ENCODE measurements around the gene ZNF808.
A peak's percentile ranks its signal among the peaks of the same experiment; 100 is the strongest.
"Not testable (repeated sequence)": the region's sequence is repeated elsewhere in the genome, so short reads cannot be mapped to it uniquely, and the experiment has no call there.

The ZNF808 gene

DNA sequence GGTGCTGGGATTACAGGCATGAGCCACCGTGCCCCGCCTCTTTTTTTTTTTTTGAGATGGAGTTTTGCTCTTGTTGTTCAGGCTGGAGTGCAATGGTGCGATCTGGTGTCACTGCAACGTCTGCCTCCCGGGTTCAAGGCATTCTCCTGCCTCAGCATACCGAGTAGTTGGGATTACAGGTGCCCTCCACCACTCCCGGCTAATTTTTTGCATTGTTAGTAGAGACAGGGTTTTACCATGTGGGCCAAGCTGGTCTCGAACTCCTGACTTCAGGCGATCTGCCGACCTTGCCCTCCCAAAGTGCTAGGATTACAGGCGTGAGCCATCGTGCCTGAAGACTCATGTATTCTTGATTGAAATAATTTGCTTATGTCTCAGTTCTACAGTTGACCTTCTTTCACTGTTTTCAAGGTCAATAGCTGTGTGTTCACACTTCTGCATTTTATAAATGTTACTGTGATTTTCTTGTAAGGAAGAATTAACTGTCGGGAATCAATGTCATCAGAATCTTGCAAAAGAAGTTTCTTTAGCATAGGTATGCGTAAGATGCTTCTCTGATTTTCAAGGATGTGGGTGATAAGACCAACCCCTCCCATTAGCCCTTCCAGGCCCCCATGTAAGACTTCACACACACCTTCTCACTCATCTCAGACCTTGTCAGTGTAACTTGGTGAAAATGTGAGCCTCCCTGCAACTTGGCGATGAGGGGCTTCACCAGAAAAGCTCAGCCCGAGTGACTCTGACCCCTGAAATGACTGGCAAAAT, 29.9 kb downstream of the ZNF808 start:
- no peak for TF ChIP-seq SUZ12 (IDR thresholded peaks at IDR 0.05)
- TF ChIP-seq, protein P1, sequence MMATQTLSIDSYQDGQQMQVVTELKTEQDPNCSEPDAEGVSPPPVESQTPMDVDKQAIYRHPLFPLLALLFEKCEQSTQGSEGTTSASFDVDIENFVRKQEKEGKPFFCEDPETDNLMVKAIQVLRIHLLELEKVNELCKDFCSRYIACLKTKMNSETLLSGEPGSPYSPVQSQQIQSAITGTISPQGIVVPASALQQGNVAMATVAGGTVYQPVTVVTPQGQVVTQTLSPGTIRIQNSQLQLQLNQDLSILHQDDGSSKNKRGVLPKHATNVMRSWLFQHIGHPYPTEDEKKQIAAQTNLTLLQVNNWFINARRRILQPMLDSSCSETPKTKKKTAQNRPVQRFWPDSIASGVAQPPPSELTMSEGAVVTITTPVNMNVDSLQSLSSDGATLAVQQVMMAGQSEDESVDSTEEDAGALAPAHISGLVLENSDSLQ (IDR thresholded peaks at IDR 0.05) = no peak
- TF ChIP-seq BHLHE40 (IDR thresholded peaks at IDR 0.05; ENCODE audit: borderline replicate concordance) = no peak
- no peak for TF ChIP-seq FOXK2 (IDR thresholded peaks at IDR 0.05)
- no peak for TF ChIP-seq FOXM1 (IDR thresholded peaks at IDR 0.05; ENCODE audit: borderline replicate concordance)
- TF ChIP-seq ELF4 (IDR thresholded peaks at IDR 0.05) = no peak
- POLR2A ChIA-PET = no interaction called here
- CTCF ChIA-PET = no interaction called here

DNA sequence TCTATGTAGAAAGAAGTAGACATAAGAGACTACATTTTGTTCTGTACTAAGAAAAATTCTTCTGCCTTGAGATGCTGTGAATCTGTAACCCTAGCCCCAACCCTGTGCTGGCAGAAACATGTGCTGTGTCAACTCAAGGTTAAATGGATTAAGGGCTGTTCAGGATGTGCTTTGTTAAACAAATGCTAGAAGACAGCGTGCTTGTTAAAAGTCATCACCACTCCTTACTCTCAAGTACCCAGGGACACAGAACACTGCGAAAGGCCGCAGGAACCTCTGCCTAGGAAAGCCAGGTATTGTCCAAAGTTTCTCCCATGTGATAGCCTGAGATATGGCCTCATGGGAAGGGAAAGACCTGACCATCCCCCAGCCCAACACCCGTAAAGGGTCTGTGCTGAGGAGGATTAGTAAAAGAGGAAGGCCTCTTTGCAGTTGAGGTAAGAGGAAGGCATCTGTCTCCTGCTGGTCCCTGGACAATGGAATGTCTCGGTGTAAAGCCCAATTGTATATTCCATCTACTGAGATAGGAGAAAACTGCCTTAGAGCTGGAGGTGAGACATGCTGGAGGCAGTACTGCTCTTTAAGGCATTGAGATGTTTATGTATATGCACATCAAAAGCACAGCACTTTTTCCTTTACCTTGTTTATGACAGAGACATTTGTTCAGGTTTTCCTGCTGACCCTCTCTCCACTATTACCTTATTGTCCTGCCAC, 31.4 kb downstream of the ZNF808 start:
- POLR2A ChIA-PET; DNase-seq (ENCODE audit: extremely low spot score); CTCF ChIA-PET: not testable (repeated sequence)

More for the DNA sequence above, 29.9 kb downstream of the ZNF808 start:
- DNase-seq (ENCODE audit: extremely low spot score) = no peak

DNA sequence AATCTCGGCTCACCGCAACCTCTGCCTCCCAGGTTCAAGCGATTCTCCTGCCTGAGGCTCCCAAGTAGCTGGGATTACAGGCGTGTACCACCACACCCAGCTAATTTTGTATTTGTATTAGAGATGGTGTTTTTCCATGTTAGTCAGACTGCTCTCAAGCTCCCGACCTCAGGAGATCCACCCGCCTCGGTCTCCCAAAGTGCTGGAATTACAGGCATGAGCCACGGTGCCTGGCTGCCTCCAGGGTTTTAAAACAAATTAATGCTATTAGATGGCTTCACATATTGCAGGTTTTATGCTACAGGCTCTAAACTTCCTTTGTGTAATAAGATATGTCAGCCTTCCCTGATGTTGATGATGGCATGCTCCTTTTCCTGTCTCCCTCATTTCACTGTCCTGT, 34.1 kb downstream of the ZNF808 start:
- CTCF ChIA-PET; DNase-seq (ENCODE audit: extremely low spot score); POLR2A ChIA-PET: not testable (repeated sequence)

DNA sequence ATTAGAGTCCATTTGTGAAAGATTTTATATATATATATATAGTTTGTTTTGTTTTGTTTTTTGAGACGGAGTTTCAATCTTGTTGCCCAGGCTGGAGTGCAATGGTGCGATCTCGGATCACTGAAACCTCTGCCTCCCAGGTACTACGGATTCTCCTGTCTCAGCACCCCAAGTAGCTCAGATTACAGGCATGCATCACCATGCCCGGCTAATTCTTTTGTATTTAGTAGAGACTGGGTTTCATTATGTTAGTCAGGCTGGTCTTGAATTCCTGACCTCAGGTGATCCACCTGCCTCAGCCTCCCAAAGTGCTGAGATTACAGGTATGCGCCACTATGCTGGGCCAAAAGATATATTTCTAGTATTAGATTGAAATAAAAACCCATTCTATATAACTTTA, 38.7 kb downstream of the ZNF808 start:
- no peak for TF ChIP-seq LEF1 (IDR thresholded peaks at IDR 0.05; ENCODE audit: borderline replicate concordance)

DNA sequence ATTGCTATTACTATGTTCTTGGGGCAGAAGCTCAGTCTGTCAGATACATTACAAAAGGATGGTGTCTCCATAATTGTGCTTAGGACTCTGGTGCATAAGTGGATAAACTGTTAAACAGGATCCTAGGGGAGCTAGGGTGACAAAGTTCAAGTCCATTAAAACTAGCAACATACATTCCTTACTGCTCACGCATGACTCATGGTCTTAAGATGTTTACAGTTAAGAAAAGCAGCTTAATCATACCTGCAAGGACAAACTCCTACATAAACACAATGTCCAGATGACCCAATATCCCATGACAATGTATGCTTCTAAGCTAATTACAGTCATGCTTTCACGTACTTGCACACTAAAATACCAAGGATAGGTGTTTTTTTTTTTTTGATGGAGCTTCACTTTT, 39.1 kb downstream of the ZNF808 start:
- TF ChIP-seq ELF4 (IDR thresholded peaks at IDR 0.05) = no peak
- no peak for TF ChIP-seq CTBP1 (IDR thresholded peaks at IDR 0.05; ENCODE audit: borderline replicate concordance)
- TF ChIP-seq SP1 (IDR thresholded peaks at IDR 0.05) = no peak
- TF ChIP-seq ARNT (IDR thresholded peaks at IDR 0.05) = no peak
- no peak for TF ChIP-seq TARDBP (IDR thresholded peaks at IDR 0.05)
- TF ChIP-seq HDGF (IDR thresholded peaks at IDR 0.05; ENCODE audit: borderline replicate concordance) = no peak
- TF ChIP-seq FOXM1 (IDR thresholded peaks at IDR 0.05; ENCODE audit: borderline replicate concordance) = no peak
- TF ChIP-seq BHLHE40 (IDR thresholded peaks at IDR 0.05; ENCODE audit: borderline replicate concordance) = no peak
- TF ChIP-seq, protein P1 (IDR thresholded peaks at IDR 0.05) = no peak
- no peak for TF ChIP-seq LEF1 (IDR thresholded peaks at IDR 0.05; ENCODE audit: borderline replicate concordance)
- TF ChIP-seq FOXA1 (IDR thresholded peaks at IDR 0.05) = no peak
- POLR2A ChIA-PET = no interaction called here
- CTCF ChIA-PET = no interaction called here
- no peak for DNase-seq (ENCODE audit: extremely low spot score)

More for the DNA sequence above, 38.7 kb downstream of the ZNF808 start:
- ChIA-PET POLR2A (no interaction called here), CTCF (no interaction called here)
- no peak for DNase-seq (ENCODE audit: extremely low spot score)

DNA sequence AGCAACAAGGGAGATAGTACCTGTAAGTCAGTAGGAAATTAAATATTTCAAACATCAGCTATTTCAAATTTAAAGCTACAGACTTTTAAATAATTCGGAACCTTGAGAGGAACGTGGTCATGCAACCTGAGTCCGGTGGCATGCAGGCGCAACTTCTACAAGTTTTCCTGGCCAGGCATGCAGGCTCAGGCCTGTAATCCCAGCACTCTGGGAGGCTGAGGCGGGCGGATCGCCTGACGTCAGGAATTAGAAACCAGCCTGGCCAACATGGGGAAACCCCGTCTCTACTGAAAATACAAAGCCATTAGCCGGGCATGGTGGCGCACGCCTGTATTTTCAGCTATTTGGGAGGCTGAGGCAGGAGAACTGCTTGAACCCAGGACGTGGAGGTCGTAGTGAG, 40.5 kb downstream of the ZNF808 start:
- ChIA-PET CTCF (interaction anchor here (0.6 kb wide), 1 partner anchor 227 kb away, joined by 3 read pairs; no protein-coding TSS in a partner anchor), POLR2A (no interaction called here)
- no peak for DNase-seq (ENCODE audit: extremely low spot score)
- TF ChIP-seq TARDBP (IDR thresholded peaks at IDR 0.05) (no peak), ZNF384 (IDR thresholded peaks at IDR 0.05) (no peak), SUZ12 (IDR thresholded peaks at IDR 0.05) (no peak), SP1 (IDR thresholded peaks at IDR 0.05) (no peak), L3MBTL2 (conservative IDR thresholded peaks at IDR 0.05) (no peak), NFRKB (IDR thresholded peaks at IDR 0.05) (no peak), LEF1 (IDR thresholded peaks at IDR 0.05; ENCODE audit: borderline replicate concordance) (no peak), BHLHE40 (IDR thresholded peaks at IDR 0.05; ENCODE audit: borderline replicate concordance) (no peak), ARNT (IDR thresholded peaks at IDR 0.05) (no peak), CTBP1 (IDR thresholded peaks at IDR 0.05; ENCODE audit: borderline replicate concordance) (no peak), FOXA1 (IDR thresholded peaks at IDR 0.05) (no peak), FOXM1 (IDR thresholded peaks at IDR 0.05; ENCODE audit: borderline replicate concordance) (no peak), HDGF (IDR thresholded peaks at IDR 0.05; ENCODE audit: borderline replicate concordance) (no peak), ELF4 (IDR thresholded peaks at IDR 0.05) (no peak), FOXK2 (IDR thresholded peaks at IDR 0.05) (no peak)
- TF ChIP-seq, protein P1 (IDR thresholded peaks at IDR 0.05) = no peak

DNA sequence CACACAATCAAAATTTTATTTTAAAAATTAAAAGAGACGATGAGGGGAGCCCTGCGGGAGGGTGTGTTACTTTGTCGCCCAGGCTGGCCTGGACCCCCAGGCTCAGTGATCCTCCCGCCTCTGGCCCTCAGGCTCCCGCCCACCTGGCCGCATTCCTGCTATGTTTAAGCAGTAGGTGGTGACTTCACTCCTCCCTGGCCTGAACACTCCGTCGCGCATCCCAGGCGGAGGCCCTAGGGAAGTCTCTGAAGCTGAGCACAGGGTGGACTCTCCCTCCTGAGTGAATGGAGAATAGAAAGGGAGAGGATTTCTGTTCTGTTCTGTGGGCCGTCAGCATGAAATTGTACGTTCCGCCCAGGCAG, 42.2 kb downstream of the ZNF808 start:
- CTCF ChIA-PET, POLR2A ChIA-PET: not testable (repeated sequence)
- DNase-seq (ENCODE audit: extremely low spot score) = peak; percentile 7

Measured in HEK293T (cell line).